Measurements from ENCODE around the gene REEP5.

The REEP5 gene

GRCh38 chr5:112923148-112923917, 1.3 kb upstream of the REEP5 start:
- no peak for TF ChIP-seq CTCF (IDR thresholded peaks at IDR 0.05)
- DNase-seq: no peak
- Mint-ChIP-seq H3K9me3 (no peaks in the 10 kb centered on the region), H3K27ac (no peak overlapping the region), H3K27me3 (ENCODE audit: low read depth, poor library complexity) (peaks cover 14% of the 10 kb centered on the region), H3K4me1 (peaks cover 39% of the 10 kb centered on the region), H3K4me3 (peak overlapping the region; percentile 94), H3K36me3 (ENCODE audit: low read depth) (peaks cover 10% of the 10 kb centered on the region)

- peak; percentile 75 for DNase-seq
- Mint-ChIP-seq H3K4me1 (peaks cover 60% of the 10 kb centered on the region), H3K27ac (peak overlapping the region; percentile 89), H3K27me3 (ENCODE audit: low read depth, poor library complexity) (peaks cover 14% of the 10 kb centered on the region), H3K9me3 (no peaks in the 10 kb centered on the region), H3K4me3 (peak overlapping the region; percentile 95), H3K36me3 (ENCODE audit: low read depth) (peaks cover 21% of the 10 kb centered on the region)
- TF ChIP-seq CTCF (IDR thresholded peaks at IDR 0.05): no peak
These were observed 798 bp downstream of the REEP5 start for GRCh38 chr5:112921026-112921832.

- H3K4me1 Mint-ChIP-seq: peaks cover 72% of the 10 kb centered on the region
- H3K9me3 Mint-ChIP-seq: no peaks in the 10 kb centered on the region
- H3K36me3 Mint-ChIP-seq (ENCODE audit: low read depth): peaks cover 29% of the 10 kb centered on the region
- H3K4me3 Mint-ChIP-seq: peak overlapping the region; percentile 95
- H3K27me3 Mint-ChIP-seq (ENCODE audit: low read depth, poor library complexity): peaks cover 14% of the 10 kb centered on the region
- DNase-seq: no peak
- no peak overlapping the region for H3K27ac Mint-ChIP-seq
- no peak for TF ChIP-seq CTCF (IDR thresholded peaks at IDR 0.05)
These were observed 2.1 kb downstream of the REEP5 start for GRCh38 chr5:112919972-112920371.

GRCh38 chr5:112918679-112919078, 3.3 kb downstream of the REEP5 start:
- Mint-ChIP-seq H3K27me3 (ENCODE audit: low read depth, poor library complexity) (peaks cover 10% of the 10 kb centered on the region), H3K27ac (peak overlapping the region; percentile 93), H3K36me3 (ENCODE audit: low read depth) (peaks cover 29% of the 10 kb centered on the region), H3K4me3 (peak overlapping the region; percentile 52), H3K4me1 (peaks cover 79% of the 10 kb centered on the region), H3K9me3 (no peaks in the 10 kb centered on the region)
- no peak for TF ChIP-seq CTCF (IDR thresholded peaks at IDR 0.05)
- DNase-seq: peak; percentile 20

- no peaks in the 10 kb centered on the region for H3K9me3 Mint-ChIP-seq
These were observed 3.9 kb downstream of the REEP5 start for GRCh38 chr5:112918136-112918535.

More at GRCh38 chr5:112918136-112918535, 3.9 kb downstream of the REEP5 start:
- Mint-ChIP-seq H3K27me3 (ENCODE audit: low read depth, poor library complexity) (peaks cover 6% of the 10 kb centered on the region), H3K27ac (peak overlapping the region; percentile 93), H3K4me3 (no peak overlapping the region), H3K36me3 (ENCODE audit: low read depth) (peaks cover 32% of the 10 kb centered on the region), H3K4me1 (peaks cover 78% of the 10 kb centered on the region)
- no peak for DNase-seq
- no peak for TF ChIP-seq CTCF (IDR thresholded peaks at IDR 0.05)
